ENCODE results near the gene ACVRL1. TPM values are rescaled to one million over a fixed set of nuclear protein-coding genes. Genes with fewer than 3 reads are reported as not detected.

ACVRL1 gene
- total and polyA plus RNA-seq, 9 of the 15 experiments (the other 6 are each of a cell fraction or from before 2014, with no cell fraction given), result 0.07 to 1.4 (median 0.30) TPM

GRCh38 chr12:51890511-51891171, 16.7 kb upstream of the ACVRL1 start:
- no peak overlapping the region for H2AFZ ChIP-seq (ENCODE audit: low read depth, low read length)
- H3K9ac ChIP-seq (ENCODE audit: insufficient read depth in 1 of 2, low read depth in 2 of 2, low read length in 2 of 2), result peak overlapping the region in 1 of 2 experiments; percentile 21; a peak in 1 of 4 replicates
- no peaks in the 10 kb centered on the region for H3K36me3 ChIP-seq (ENCODE audit: control insufficient read depth, insufficient read depth, low read length)
- H3K4me2 ChIP-seq (ENCODE audit: insufficient read depth, low read length), result no peak overlapping the region
- H3K27ac ChIP-seq (ENCODE audit: extremely low read depth, low read depth, low read length), result no peak overlapping the region
- no peaks in the 10 kb centered on the region for H3K9me3 ChIP-seq (replicated peaks; ENCODE audit: control insufficient read depth, insufficient read depth, low read depth, low read length)
- peaks cover 9 to 31% of the 10 kb centered on the region in 2 experiments for H3K4me1 ChIP-seq (replicated peaks in 1 of 2; ENCODE audit: control insufficient read depth in 2 of 2, insufficient read depth in 2 of 2, low read length in 2 of 2)
- H3K9me1 ChIP-seq (ENCODE audit: control insufficient read depth, insufficient read depth, low read length), result no peaks in the 10 kb centered on the region
- FAIRE-seq (no peak), DNase-seq (ENCODE audit: extremely low read depth in 1 of 4, low spot score in 3 of 4) (no peak), ATAC-seq (no peak)
- POLR2A ChIA-PET, result interaction anchor here (1.1 kb wide), 1 partner anchor 15 kb away, joined by 3 read pairs; no protein-coding TSS in a partner anchor
- no peaks in the 10 kb centered on the region for H3K79me2 ChIP-seq (ENCODE audit: control insufficient read depth, insufficient read depth, low read length)
- H3K27me3 ChIP-seq (ENCODE audit: control insufficient read depth in 2 of 2, insufficient read depth in 2 of 2, low read length in 2 of 2), result no peaks in the 10 kb centered on the region
- intact Hi-C loops (cut with micrococcal nuclease) (no loop called here), in situ Hi-C loops (cut with MboI) (loop anchor here (5.0 kb wide), 1 partner anchor 87 kb away; no protein-coding TSS in a partner anchor)
- no TSS peak for BruUV-seq (replicated peaks)
- H3K4me3 ChIP-seq, result no peak overlapping the region
- 58% methylated on average over 15 of the region's 22 CpGs for WGBS (ENCODE audit: insufficient coverage, low coverage, missing lambda C conversion rate)
- no peaks in the 10 kb centered on the region for H4K20me1 ChIP-seq (replicated peaks; ENCODE audit: control insufficient read depth, insufficient read depth, low read length)
- CTCF ChIA-PET (ENCODE audit: low intra/inter-chr PET ratio), result interaction anchor here (1.5 kb wide), 1 partner anchor 133 kb away, joined by 6 read pairs; no protein-coding TSS in a partner anchor
- TF ChIP-seq RBM22 (IDR thresholded peaks at IDR 0.05; ENCODE audit: low read depth, low read length, poor library complexity, severe bottlenecking), result no peak
- no peak for TF ChIP-seq PYGO2 (tag; IDR thresholded peaks at IDR 0.05)
- no peak for TF ChIP-seq CEBPB (tag; IDR thresholded peaks at IDR 0.05)
- no peak for TF ChIP-seq STAG1 (CRISPR knock-in tag; IDR thresholded peaks at IDR 0.05; ENCODE audit: borderline replicate concordance)
- no peak for TF ChIP-seq KAT7 (CRISPR knock-in tag; IDR thresholded peaks at IDR 0.05; ENCODE audit: borderline replicate concordance)
